ENCODE measurements around the gene KIF25.

GRCh38 chr6:168034537-168034936 lies 37.1 kb downstream of the KIF25 start:
- TF ChIP-seq POLR2A (IDR thresholded peaks at IDR 0.05) = no peak
- TF ChIP-seq CTCF (IDR thresholded peaks at IDR 0.05) = no peak
